Measurements from ENCODE around the gene PAFAH1B2. TPM values are rescaled to one million over a fixed set of nuclear protein-coding genes. Genes with fewer than 3 reads are reported as not detected.

Gene PAFAH1B2
- total and polyA plus RNA-seq, 2 of the 8 experiments (the other 6 are each of a cell fraction or from before 2014, with no cell fraction given) = 38.2 to 161 TPM

DNA sequence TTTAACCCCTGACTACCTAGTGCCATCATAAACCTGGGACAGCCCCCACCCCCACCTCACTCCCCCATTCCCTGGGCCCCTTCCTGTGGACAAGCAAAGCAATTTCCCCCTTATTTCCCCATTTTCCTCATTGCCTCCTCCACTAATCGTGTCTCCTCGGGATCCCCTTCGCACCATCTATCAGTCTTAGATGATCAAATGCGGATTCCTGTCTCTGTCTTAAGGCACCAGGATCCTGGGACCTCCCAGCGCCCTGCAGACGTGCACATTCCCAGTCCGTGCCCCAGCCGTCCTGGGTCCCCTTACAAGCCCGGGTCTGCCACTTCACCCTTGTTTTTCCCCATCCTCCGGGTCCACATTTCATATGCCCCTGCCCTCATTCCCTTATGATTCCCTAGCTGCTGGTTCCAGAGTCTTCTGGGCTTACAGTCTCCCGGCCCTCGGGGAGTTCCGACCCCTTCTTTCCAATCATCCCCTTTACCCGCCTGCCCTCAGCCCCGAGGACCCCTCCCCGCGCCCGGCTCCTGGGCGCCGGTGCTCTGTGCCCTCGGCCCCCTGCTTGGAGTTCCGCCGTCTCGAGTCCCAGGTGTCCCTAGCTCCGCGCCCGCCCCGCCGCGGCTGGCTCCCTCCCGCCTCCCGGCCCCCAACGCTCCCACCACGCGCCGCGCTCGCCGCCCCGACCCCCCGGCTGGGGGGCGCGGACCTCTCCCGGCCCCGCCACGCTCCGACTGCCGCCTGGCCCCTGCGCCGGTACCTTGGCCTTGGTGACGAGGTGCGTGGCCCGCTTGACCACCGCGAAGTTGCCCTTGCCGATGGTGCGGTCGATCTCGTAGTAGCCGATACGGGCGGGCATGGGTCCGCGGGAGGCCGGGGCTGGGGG lies 46.5 kb upstream of the PAFAH1B2 start:
- Histone ChIP-seq H3K23me2 (ENCODE audit: low read depth, low read length) (no peaks in the 10 kb centered on the region; the same call in 1 of the 2 replicates), H4K5ac (ENCODE audit: insufficient read length, low read depth, low read length) (peak overlapping the region; percentile 78), H3K36me3 (ENCODE audit: control insufficient read depth in 2 of 4, insufficient read depth in 4 of 4, low read length in 3 of 4) (no peaks in the 10 kb centered on the region; a peak in 1 of 8 replicates), H4K91ac (replicated peaks; ENCODE audit: insufficient read length, low read length) (no peak overlapping the region), H3K27ac (ENCODE audit: low read depth, low read length) (peak overlapping the region; percentile 94), H3K14ac (ENCODE audit: insufficient read length) (no peak overlapping the region), H2BK120ac (replicated peaks; ENCODE audit: low read depth, low read length) (no peak overlapping the region), H2AFZ (ENCODE audit: low read length) (no peak overlapping the region), H3K4me3 (ENCODE audit: extremely low read depth in 1 of 4, insufficient read depth in 2 of 4, low read depth in 3 of 4, low read length in 4 of 4) (peak overlapping the region; percentile 82 to 95 (median 90)), H3K79me2 (ENCODE audit: control insufficient read depth in 1 of 2, insufficient read depth in 2 of 2, low read length in 2 of 2) (peaks cover 8 to 51% of the 10 kb centered on the region in 2 experiments; a peak in 3 of 4 replicates), H2BK5ac (ENCODE audit: low read depth, low read length) (peak overlapping the region; percentile 69; the same call in 1 of the 2 replicates), H2BK20ac (ENCODE audit: low read length) (no peak overlapping the region), H3K4me1 (replicated peaks in 1 of 4; ENCODE audit: control insufficient read depth in 3 of 4, insufficient read depth in 4 of 4, low read length in 3 of 4) (peaks cover 5 to 15% (median 10%) of the 10 kb centered on the region in 4 experiments; a peak in 6 of 7 replicates), H3K9me3 (ENCODE audit: insufficient read depth in 2 of 2, low read depth in 1 of 2, low read length in 1 of 2) (no peaks in the 10 kb centered on the region), H3K9ac (replicated peaks in 1 of 4; ENCODE audit: extremely low read depth in 1 of 4, low read depth in 3 of 4, low read length in 3 of 4) (peak overlapping the region; percentile 76 to 99 (median 94)), H3K23ac (ENCODE audit: insufficient read length) (no peak overlapping the region), H3K18ac (ENCODE audit: extremely low read depth, low read length) (peak overlapping the region; percentile 60; the same call in 1 of the 2 replicates), H3K27me3 (replicated peaks in 1 of 4; ENCODE audit: control insufficient read depth in 3 of 4, extremely low read depth in 1 of 4, insufficient read depth in 3 of 4, low read length in 3 of 4) (no peaks in the 10 kb centered on the region), H3K4me2 (ENCODE audit: insufficient read depth in 1 of 2, low read depth in 2 of 2, low read length in 2 of 2) (peak overlapping the region; percentile 55 to 84), H2BK12ac (ENCODE audit: low read depth, low read length) (peak overlapping the region; percentile 55; the same call in 1 of the 2 replicates), H4K8ac (ENCODE audit: extremely low read depth, insufficient read depth, low read length) (peak overlapping the region; percentile 98; the same call in 1 of the 2 replicates), H3K79me1 (ENCODE audit: low read depth, low read length) (peaks cover 4% of the 10 kb centered on the region), H3K4ac (replicated peaks; ENCODE audit: insufficient read length, low read depth, low read length) (no peak overlapping the region), H2BK15ac (ENCODE audit: low read length) (no peak overlapping the region), H4K20me1 (replicated peaks in 1 of 2; ENCODE audit: control insufficient read depth in 1 of 2, insufficient read depth in 2 of 2, low read length in 2 of 2) (peaks cover 6 to 13% of the 10 kb centered on the region in 2 experiments), H2AK5ac (ENCODE audit: low read depth, low read length) (no peak overlapping the region), H3K56ac (replicated peaks; ENCODE audit: insufficient read length, low read depth, low read length) (no peak overlapping the region)
- 2% methylated on average over 27 of the region's 65 CpGs; no CpG with 5 or more reads in 1 of the 2 experiments for WGBS, 2 experiments (ENCODE audit: extremely low coverage in 1 of 2, insufficient coverage in 1 of 2, insufficient read length in 1 of 2, insufficient replicate concordance in 2 of 2, low coverage in 1 of 2, low lambda C conversion rate in 2 of 2, missing lambda C conversion rate in 1 of 2)
- POLR2A ChIA-PET (ENCODE audit: partially characterized antibody) = interaction anchor here (0.5 to 3.1 kb wide), 14 partner anchors 9 to 1584 kb away, joined by 3 to 13 read pairs (median 3); partner anchors contain the start of genes PAFAH1B2 and ZPR1
- CTCF ChIA-PET (ENCODE audit: partially characterized antibody) = interaction anchor here (0.9 to 2.6 kb wide), 8 partner anchors 8 to 307 kb away, joined by 3 to 22 read pairs (median 3); no protein-coding TSS in a partner anchor
- FAIRE-seq (no peak), DNase-seq (ENCODE audit: low read depth in 1 of 2, low spot score in 2 of 2) (peak in 1 of 2 experiments; percentile 74)
- TF ChIP-seq ZNF274 (IDR thresholded peaks at IDR 0.05; ENCODE audit: borderline replicate concordance, extremely low read depth, low read length) (no peak), GTF2F1 (IDR thresholded peaks at IDR 0.05; ENCODE audit: borderline replicate concordance, low read depth, low read length) (no peak), BACH1 (IDR thresholded peaks at IDR 0.05; ENCODE audit: low read length) (no peak), TAF1 (IDR thresholded peaks at IDR 0.05; ENCODE audit: low read depth, low read length) (peak; percentile 2; the same call in 1 of the 2 replicates), RXRA (IDR thresholded peaks at IDR 0.05; ENCODE audit: insufficient read depth, low read depth, low read length) (no peak), SAP30 (IDR thresholded peaks at IDR 0.05; ENCODE audit: insufficient read depth, insufficient replicate concordance, low read length) (peak; percentile 65), BRCA1 (IDR thresholded peaks at IDR 0.05; ENCODE audit: low read depth, low read length) (no peak), GABPA (IDR thresholded peaks at IDR 0.05; ENCODE audit: borderline replicate concordance, insufficient read depth, low read length) (no peak), TBP (IDR thresholded peaks at IDR 0.05; ENCODE audit: low read depth, low read length) (no peak; the same call in 1 of the 2 replicates), KDM4A (IDR thresholded peaks at IDR 0.05; ENCODE audit: low read depth, low read length, severe bottlenecking) (peak; percentile 74)

All from H1 (cell line).